Type B pancreatic cell (in vitro differentiated cells): ENCODE data around the gene SLC34A1. TPM values are rescaled to one million over a fixed set of nuclear protein-coding genes. Genes with fewer than 3 reads are reported as not detected.

Source experiments
- DNase-seq: peaks from one replicate; pipeline ENCODE4 v3.0.0; 2021; ENCODE audit warnings: mixed read lengths; ENCODE audit not compliant: unreplicated experiment; ENCODE audit errors: extremely low spot score
- H3K27ac Mint-ChIP-seq: 2 replicates; pipeline ENCODE4 v1.8.0; 2021; ENCODE audit warnings: mild to moderate bottlenecking, mixed read lengths
- H3K27me3 Mint-ChIP-seq: 2 replicates; pipeline ENCODE4 v1.8.0; 2021; ENCODE audit warnings: mixed read lengths
- H3K36me3 Mint-ChIP-seq: 2 replicates; pipeline ENCODE4 v1.8.0; 2021; ENCODE audit warnings: mixed read lengths
- H3K4me1 Mint-ChIP-seq: one replicate; pipeline ENCODE4 v1.8.0; 2021; ENCODE audit warnings: mixed read lengths; ENCODE audit not compliant: unreplicated experiment
- H3K4me3 Mint-ChIP-seq: 2 replicates; pipeline ENCODE4 v1.8.0; 2021; ENCODE audit warnings: mild to moderate bottlenecking, mixed read lengths
- H3K9me3 Mint-ChIP-seq: 2 replicates; pipeline ENCODE4 v1.8.0; 2021; ENCODE audit warnings: mixed read lengths
- CTCF ChIP-seq: fragments of 200-600 bp; sonication (generic); conservative IDR thresholded peaks from 2 replicates; pipeline ENCODE4 v1.5.0; 2021; ENCODE audit warnings: antibody characterized with exemption, mild to moderate bottlenecking
- total RNA-seq: library from RNA; stranded (reverse); gene quantifications from 2 replicates; pipeline ENCODE4 v1.2.1, GENCODE V29; 2021; ENCODE audit warnings: low replicate concordance

The SLC34A1 gene
- total RNA-seq, 1 donor from 2014 or later, result 0.22 TPM

GRCh38 chr5:177365845-177366527, 18.2 kb upstream of the SLC34A1 start:
- Mint-ChIP-seq H3K4me3 (peak overlapping the region; percentile 95), H3K4me1 (peaks cover 21% of the 10 kb centered on the region), H3K27me3 (peaks cover 6% of the 10 kb centered on the region), H3K27ac (peak overlapping the region; percentile 92), H3K9me3 (no peaks in the 10 kb centered on the region), H3K36me3 (no peaks in the 10 kb centered on the region)
- TF ChIP-seq CTCF, result no peak
- DNase-seq, result no peak

- Mint-ChIP-seq H3K27me3 (peaks cover 6% of the 10 kb centered on the region), H3K27ac (peak overlapping the region; percentile 92), H3K36me3 (no peaks in the 10 kb centered on the region), H3K4me1 (peaks cover 21% of the 10 kb centered on the region), H3K9me3 (no peaks in the 10 kb centered on the region), H3K4me3 (peak overlapping the region; percentile 95)
- peak; percentile 93 for DNase-seq
- TF ChIP-seq CTCF, result no peak
Observed at GRCh38 chr5:177366528-177367322, 17.5 kb upstream of the SLC34A1 start.

- TF ChIP-seq CTCF, result no peak
- Mint-ChIP-seq H3K27ac (peak overlapping the region; percentile 92), H3K4me3 (peak overlapping the region; percentile 95), H3K9me3 (no peaks in the 10 kb centered on the region), H3K27me3 (peaks cover 6% of the 10 kb centered on the region), H3K36me3 (no peaks in the 10 kb centered on the region), H3K4me1 (peaks cover 21% of the 10 kb centered on the region)
- no peak for DNase-seq
Observed at GRCh38 chr5:177367323-177367848, 16.8 kb upstream of the SLC34A1 start.

GRCh38 chr5:177367981-177368868, 16.0 kb upstream of the SLC34A1 start:
- Mint-ChIP-seq H3K4me1 (peaks cover 21% of the 10 kb centered on the region), H3K27ac (no peak overlapping the region), H3K36me3 (no peaks in the 10 kb centered on the region), H3K9me3 (no peaks in the 10 kb centered on the region), H3K27me3 (peaks cover 6% of the 10 kb centered on the region), H3K4me3 (peak overlapping the region; percentile 69)
- TF ChIP-seq CTCF, result no peak
- no peak for DNase-seq
